Activated T-cell treated with anti-CD3 and anti-CD28 coated beads for 24 hours (primary cell): Measurements from ENCODE around the gene WHRN.

ENCODE experiments used
- DNase-seq: peaks from one replicate; pipeline ENCODE4 v3.0.0-alpha.2; 2020; ENCODE audit warnings: low read depth

The WHRN gene

GRCh38 chr9:114449236-114449635 lies 56.0 kb downstream of the WHRN start:
- DNase-seq, result no peak

GRCh38 chr9:114448706-114449105 lies 56.6 kb downstream of the WHRN start:
- no peak for DNase-seq

- DNase-seq, result no peak
These were observed 58.4 kb downstream of the WHRN start for GRCh38 chr9:114446672-114447450.

- no peak for DNase-seq
These were observed 59.2 kb downstream of the WHRN start for GRCh38 chr9:114446036-114446435.

- no peak for DNase-seq
These were observed 59.7 kb downstream of the WHRN start for GRCh38 chr9:114445616-114446015.

GRCh38 chr9:114442022-114442421 lies 63.3 kb downstream of the WHRN start:
- DNase-seq, result no peak

GRCh38 chr9:114437401-114437893 lies 67.8 kb downstream of the WHRN start:
- DNase-seq, result no peak

GRCh38 chr9:114434878-114435311 lies 70.4 kb downstream of the WHRN start:
- no peak for DNase-seq

- DNase-seq, result no peak
These were observed 71.5 kb downstream of the WHRN start for GRCh38 chr9:114433720-114434255.

GRCh38 chr9:114433086-114433485 lies 72.2 kb downstream of the WHRN start:
- DNase-seq, result no peak

GRCh38 chr9:114432323-114433067 lies 72.8 kb downstream of the WHRN start:
- no peak for DNase-seq

- no peak for DNase-seq
These were observed 73.5 kb downstream of the WHRN start for GRCh38 chr9:114431770-114432169.

GRCh38 chr9:114431003-114431402 lies 74.3 kb downstream of the WHRN start:
- DNase-seq, result no peak

GRCh38 chr9:114430457-114430856 lies 74.8 kb downstream of the WHRN start:
- no peak for DNase-seq

- no peak for DNase-seq
These were observed 75.8 kb downstream of the WHRN start for GRCh38 chr9:114429488-114429887.

GRCh38 chr9:114428466-114428865 lies 76.8 kb downstream of the WHRN start:
- DNase-seq, result no peak

GRCh38 chr9:114427644-114428043 lies 77.6 kb downstream of the WHRN start:
- DNase-seq, result no peak

GRCh38 chr9:114426046-114426948 lies 79.0 kb downstream of the WHRN start:
- DNase-seq, result no peak

- DNase-seq, result no peak
These were observed 80.1 kb downstream of the WHRN start for GRCh38 chr9:114425126-114425525.

GRCh38 chr9:114424126-114424525 lies 81.1 kb downstream of the WHRN start:
- no peak for DNase-seq

GRCh38 chr9:114423181-114423580 lies 82.1 kb downstream of the WHRN start:
- DNase-seq, result no peak

GRCh38 chr9:114421147-114421546 lies 84.1 kb downstream of the WHRN start:
- no peak for DNase-seq
